Endothelial cell of umbilical vein (primary cell): ENCODE results near the gene N4BP2L1. TPM values are rescaled to one million over a fixed set of nuclear protein-coding genes. Genes with fewer than 3 reads are reported as not detected.

ENCODE experiments used
- BruUV-seq: library from RNA; stranded (reverse); fragments of 400-500 nt; replicated peaks from 2 replicates; lab custom pipeline; 2021; lab: Mats Ljungman, UMichigan
- CTCF ChIA-PET: fragments of 300-600, 350-600 bp; sonication (Branson Sonifier 250); formaldehyde crosslinking; loops from one replicate; lab custom pipeline; 2021; ENCODE audit warnings: antibody characterized with exemption, inconsistent platforms; lab: Charles Lee
- POLR2A ChIA-PET: fragments of 300-600, 350-600 bp; sonication (Branson Sonifier 250); formaldehyde crosslinking; loops from one replicate; lab custom pipeline; 2021; ENCODE audit warnings: antibody characterized with exemption, inconsistent platforms; lab: Charles Lee
- DNase-seq: peaks from one replicate; pipeline ENCODE4 v3.0.0-alpha.2; 2011; ENCODE audit warnings: low read depth, low spot score
- FAIRE-seq: peaks from 2 replicates; lab custom pipeline; 2011; peaks lifted over from hg19 to GRCh38; lab: Jason Lieb, UNC
- H2AFZ ChIP-seq: 2 replicates; pipeline ENCODE4 v1.6.0; 2012; ENCODE audit warnings: low read depth, low read length, control low read depth, inconsistent platforms
- H3K27ac ChIP-seq: 2 replicates; pipeline ENCODE4 v1.5.1; 2011; ENCODE audit warnings: low read depth, mild to moderate bottlenecking, control low read depth, low read length, moderate library complexity; ENCODE audit not compliant: insufficient read depth
- H3K27me3 ChIP-seq, 2 experiments: 2 replicates each; pipeline versions ENCODE4 v1.6.0 to v1.6.1; 2011; ENCODE audit warnings: low read length in 2 of 2, mixed read lengths in 1 of 2; ENCODE audit not compliant: control insufficient read depth in 2 of 2, insufficient read depth in 2 of 2
- H3K36me3 ChIP-seq, 2 experiments: 2 replicates in 1 of 2; 3 replicates in 1 of 2; pipeline ENCODE4 v1.5.1; 2011; ENCODE audit warnings: low read length in 2 of 2, mild to moderate bottlenecking in 1 of 2, moderate library complexity in 1 of 2; ENCODE audit not compliant: control insufficient read depth in 2 of 2, insufficient read depth in 2 of 2; ENCODE audit errors: extremely low read depth in 1 of 2
- H3K4me1 ChIP-seq: 3 replicates; pipeline ENCODE4 v1.5.1; 2011; ENCODE audit warnings: mild to moderate bottlenecking, low read length; ENCODE audit not compliant: control insufficient read depth, insufficient read depth; ENCODE audit errors: extremely low read depth
- H3K4me2 ChIP-seq: 2 replicates; pipeline ENCODE4 v1.6.1; 2011; ENCODE audit warnings: low read length, control low read depth, mixed read lengths; ENCODE audit not compliant: insufficient read depth
- H3K4me3 ChIP-seq, 3 experiments: fragments of 200-600 bp in 1 of 3; sonication (generic), shearing (Covaris generic) in 1 of 3; replicated peaks in 1 of 3; 2 replicates each; pipeline ENCODE4 v1.5.1; 2011 to 2016; ENCODE audit warnings: control low read depth in 3 of 3, low read length in 3 of 3, mild to moderate bottlenecking in 2 of 3, inconsistent platforms in 1 of 3, low read depth in 1 of 3, moderate library complexity in 1 of 3; ENCODE audit not compliant: insufficient read depth in 1 of 3
- H3K79me2 ChIP-seq: 2 replicates; pipeline ENCODE4 v1.6.0; 2012; ENCODE audit warnings: low read length, inconsistent platforms; ENCODE audit not compliant: control insufficient read depth, insufficient read depth
- H3K9ac ChIP-seq: replicated peaks from 2 replicates; pipeline ENCODE3; 2011; ENCODE audit warnings: low read length, control low read depth; ENCODE audit not compliant: insufficient read depth; ENCODE audit errors: extremely low read depth
- H3K9me1 ChIP-seq: replicated peaks from 3 replicates; pipeline ENCODE4 v1.6.0; 2011; ENCODE audit warnings: mild to moderate bottlenecking, low read length; ENCODE audit not compliant: control insufficient read depth, insufficient read depth; ENCODE audit errors: extremely low read depth
- H3K9me3 ChIP-seq: replicated peaks from 2 replicates; pipeline ENCODE4 v1.5.1; 2012; ENCODE audit warnings: low read length, inconsistent platforms; ENCODE audit not compliant: control insufficient read depth, insufficient read depth
- H4K20me1 ChIP-seq: replicated peaks from 2 replicates; pipeline ENCODE3; 2011; ENCODE audit warnings: mild to moderate bottlenecking, low read length; ENCODE audit not compliant: control insufficient read depth, insufficient read depth; ENCODE audit errors: extremely low read depth
- EZH2 ChIP-seq: IDR thresholded peaks from 2 replicates; pipeline ENCODE4 v1.6.1; 2012; ENCODE audit warnings: borderline replicate concordance, low read depth, mild to moderate bottlenecking, moderate library complexity, low read length, inconsistent platforms; ENCODE audit not compliant: severe bottlenecking
- FOS ChIP-seq: IDR thresholded peaks from 2 replicates; pipeline ENCODE4 v1.6.1; 2011; ENCODE audit warnings: mild to moderate bottlenecking, low read length, moderate library complexity, borderline replicate concordance; ENCODE audit not compliant: insufficient read depth
- GATA2 ChIP-seq: IDR thresholded peaks from 2 replicates; pipeline ENCODE4 v1.7.0; 2011; ENCODE audit warnings: low read depth, mild to moderate bottlenecking, moderate library complexity, mixed read lengths, low read length; ENCODE audit not compliant: insufficient read length, insufficient read depth
- JUN ChIP-seq: IDR thresholded peaks from 2 replicates; pipeline ENCODE4 v1.6.1; 2011; ENCODE audit warnings: borderline replicate concordance, low read depth; ENCODE audit not compliant: insufficient read length, insufficient read depth
- MAX ChIP-seq: IDR thresholded peaks from 2 replicates; pipeline ENCODE4 v1.6.1; 2011; ENCODE audit not compliant: insufficient read depth, insufficient read length
- MYC ChIP-seq: IDR thresholded peaks from one replicate; pipeline ENCODE4 v1.6.1; 2011; ENCODE audit warnings: mild to moderate bottlenecking, low read depth, low read length
- POLR2A ChIP-seq: IDR thresholded peaks from 2 replicates; pipeline ENCODE4 v1.6.1; 2012; ENCODE audit warnings: low read depth, mild to moderate bottlenecking, control low read depth, low read length
- POLR2AphosphoS5 ChIP-seq: IDR thresholded peaks from 2 replicates; pipeline ENCODE4 v1.6.1; 2012; ENCODE audit warnings: low read depth, mild to moderate bottlenecking, control low read depth, low read length, moderate library complexity; ENCODE audit not compliant: insufficient read depth
- dilution Hi-C: fragments of 300-500 bp; cut with MboI; formaldehyde crosslinking; loops from one replicate; pipeline ENCODE4 v1.15.0; 2019; ENCODE audit warnings: low sequenced_read_pairs; ENCODE audit not compliant: extremely low pct_ligation_motif_present
- intact Hi-C: fragments of 100-400 bp; cut with micrococcal nuclease; formaldehyde crosslinking; loops from one replicate; pipeline ENCODE4 v1.10.0; 2022
- polyA plus RNA-seq, 4 experiments: library from polyadenylated mRNA; depleted of rRNA in 3 of 4; stranded (reverse) in 3 of 4; unstranded in 1 of 4; fragments of >200 nt; gene quantifications; 2 replicates each; pipeline versions ENCODE4 v1.2.1 to v1.2.3, GENCODE V29; 2011 to 2012; ENCODE audit warnings: missing spikeins in 1 of 4
- total RNA-seq: library from RNA; stranded (reverse); gene quantifications from 2 replicates; pipeline ENCODE4 v1.2.3, GENCODE V29; 2021
- TF ChIP-seq, protein P1 (sequence below), 2 donors: IDR thresholded peaks; 1 replicate in 1 of 2; 2 replicates in 1 of 2; pipeline ENCODE4 v1.5.1; 2011; ENCODE audit warnings: low read length in 2 of 2, mild to moderate bottlenecking in 2 of 2, moderate library complexity in 2 of 2, control low read depth in 1 of 2, inconsistent platforms in 1 of 2, low read depth in 1 of 2; ENCODE audit not compliant: insufficient read depth in 1 of 2; ENCODE audit errors: extremely low read depth in 1 of 2

N4BP2L1 gene
- total and polyA plus RNA-seq, 2 donors (not counting 3 experiments of a cell fraction or from before 2014, with no cell fraction given) = 1.1 to 2.1 TPM

DNA sequence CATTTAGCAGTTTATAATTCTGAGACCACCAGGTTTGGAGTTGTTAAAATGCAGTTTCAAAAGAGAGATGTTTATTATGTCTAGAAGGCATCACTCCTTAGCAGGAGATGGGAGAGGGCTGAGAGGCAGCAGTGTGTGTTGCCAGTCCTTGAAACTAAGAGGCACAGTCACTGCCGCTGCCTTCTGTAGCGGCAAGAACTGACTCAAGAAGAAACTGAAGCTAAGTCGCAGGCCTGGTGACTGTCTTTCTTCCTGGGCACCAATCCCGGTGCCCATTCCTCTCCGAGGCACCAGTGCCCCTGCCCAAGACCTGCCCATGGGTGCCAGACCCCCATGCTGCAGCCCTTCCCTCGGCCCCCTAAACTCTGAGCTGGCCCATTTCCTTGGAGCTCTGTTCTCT is 20.1 kb downstream of the N4BP2L1 start:
- H3K27ac ChIP-seq = no peak overlapping the region
- H3K36me3 ChIP-seq = no peaks in the 10 kb centered on the region
- H3K79me2 ChIP-seq = no peaks in the 10 kb centered on the region
- H3K4me2 ChIP-seq = no peak overlapping the region
- H3K4me3 ChIP-seq = no peak overlapping the region
- H3K9me3 ChIP-seq = no peaks in the 10 kb centered on the region
- ChIA-PET CTCF (interaction anchor here (0.8 to 1.3 kb wide), 5 partner anchors 10 to 498 kb away, joined by 3 to 4 read pairs (median 3); partner anchors contain the start of genes BRCA2 and ZAR1L), POLR2A (no interaction called here)
- no peaks in the 10 kb centered on the region for H4K20me1 ChIP-seq
- no peak overlapping the region for H2AFZ ChIP-seq
- no peaks in the 10 kb centered on the region for H3K9me1 ChIP-seq
- dilution Hi-C loops = no loop called here
- BruUV-seq = no TSS peak
- FAIRE-seq (no peak), DNase-seq (no peak)
- no peaks in the 10 kb centered on the region for H3K27me3 ChIP-seq
- intact Hi-C loops = no loop called here
- TF ChIP-seq POLR2A = no peak
- no peak for TF ChIP-seq FOS
- no peak for TF ChIP-seq POLR2AphosphoS5
- no peak for TF ChIP-seq JUN
- TF ChIP-seq GATA2 = no peak
- no peak for TF ChIP-seq MYC
- TF ChIP-seq MAX = no peak
- TF ChIP-seq, protein P1, sequence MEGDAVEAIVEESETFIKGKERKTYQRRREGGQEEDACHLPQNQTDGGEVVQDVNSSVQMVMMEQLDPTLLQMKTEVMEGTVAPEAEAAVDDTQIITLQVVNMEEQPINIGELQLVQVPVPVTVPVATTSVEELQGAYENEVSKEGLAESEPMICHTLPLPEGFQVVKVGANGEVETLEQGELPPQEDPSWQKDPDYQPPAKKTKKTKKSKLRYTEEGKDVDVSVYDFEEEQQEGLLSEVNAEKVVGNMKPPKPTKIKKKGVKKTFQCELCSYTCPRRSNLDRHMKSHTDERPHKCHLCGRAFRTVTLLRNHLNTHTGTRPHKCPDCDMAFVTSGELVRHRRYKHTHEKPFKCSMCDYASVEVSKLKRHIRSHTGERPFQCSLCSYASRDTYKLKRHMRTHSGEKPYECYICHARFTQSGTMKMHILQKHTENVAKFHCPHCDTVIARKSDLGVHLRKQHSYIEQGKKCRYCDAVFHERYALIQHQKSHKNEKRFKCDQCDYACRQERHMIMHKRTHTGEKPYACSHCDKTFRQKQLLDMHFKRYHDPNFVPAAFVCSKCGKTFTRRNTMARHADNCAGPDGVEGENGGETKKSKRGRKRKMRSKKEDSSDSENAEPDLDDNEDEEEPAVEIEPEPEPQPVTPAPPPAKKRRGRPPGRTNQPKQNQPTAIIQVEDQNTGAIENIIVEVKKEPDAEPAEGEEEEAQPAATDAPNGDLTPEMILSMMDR (IDR thresholded peaks at IDR 0.05; ENCODE audit: extremely low read depth in 1 of 2, insufficient read depth in 1 of 2, low read depth in 1 of 2, low read length in 2 of 2) = no peak
- no peak for TF ChIP-seq EZH2
- H3K4me1 ChIP-seq = peaks cover 8% of the 10 kb centered on the region
- no peak overlapping the region for H3K9ac ChIP-seq
